K562 (cell line): ENCODE measurements around the gene BRAT1. TPM values are rescaled to one million over a fixed set of nuclear protein-coding genes. Genes with fewer than 3 reads are reported as not detected.
A peak's percentile ranks its signal among the peaks of the same experiment; 100 is the strongest.

Experiments used
- ATAC-seq: fragments of 200-7000 bp; cut with Tn5 transposase; 3 replicates; pipeline ENCODE4 v1.9.1; 2020; ENCODE audit warnings: moderate library complexity
- BruUV-seq: library from RNA; stranded (reverse); fragments of 400-500 nt; replicated peaks from 2 replicates; lab custom pipeline; 2021; lab: Mats Ljungman, UMichigan
- CTCF ChIA-PET: fragments of 300-600 bp; formaldehyde crosslinking; extraction: SDS; loops from one replicate; lab custom pipeline; 2021; ENCODE audit warnings: low intra/inter-chr PET ratio; lab: Yijun Ruan, JAX
- POLR2A ChIA-PET: fragments of 300-600, 350-650 bp; sonication (Branson Sonifier 250); formaldehyde crosslinking; extraction: SDS; loops from one replicate; lab custom pipeline; 2021; ENCODE audit warnings: antibody characterized with exemption, inconsistent platforms; lab: Yijun Ruan, JAX
- DNase-seq, 4 experiments: peaks; one replicate each; pipeline versions ENCODE4 v3.0.0 to v3.0.0-alpha.2; 2011 to 2018; ENCODE audit warnings: low spot score in 3 of 4, mixed read lengths in 3 of 4; ENCODE audit errors: extremely low read depth in 1 of 4
- FAIRE-seq: peaks from 2 replicates; lab custom pipeline; 2011; peaks lifted over from hg19 to GRCh38; lab: Jason Lieb, UNC
- H2AFZ ChIP-seq: 2 replicates; pipeline ENCODE4 v1.6.0; 2011; ENCODE audit warnings: low read depth, low read length, control low read depth, inconsistent platforms
- H3K27ac ChIP-seq: fragments of 200-600 bp; 3 replicates; pipeline ENCODE4 v1.8.0; 2011; ENCODE audit warnings: low read depth, mild to moderate bottlenecking, control low read depth, inconsistent platforms, low read length, moderate library complexity, mixed read lengths; ENCODE audit errors: extremely low read depth
- H3K27me3 ChIP-seq, 2 experiments: fragments of 300-600 bp in 1 of 2; 2 replicates in 1 of 2; 3 replicates in 1 of 2; pipeline versions ENCODE4 v1.6.0 to v1.8.0; 2011; ENCODE audit warnings: inconsistent platforms in 2 of 2, low read length in 2 of 2, mild to moderate bottlenecking in 1 of 2, mixed read lengths in 1 of 2, moderate library complexity in 1 of 2; ENCODE audit not compliant: control insufficient read depth in 2 of 2, insufficient read depth in 2 of 2
- H3K36me3 ChIP-seq: fragments of 300-600 bp; 3 replicates; pipeline ENCODE4 v1.8.0; 2011; ENCODE audit warnings: mild to moderate bottlenecking, low read length, inconsistent platforms; ENCODE audit not compliant: control insufficient read depth, insufficient read depth
- H3K4me1 ChIP-seq, 2 experiments: fragments of 200-600 bp in 1 of 2; replicated peaks in 1 of 2; 2 replicates in 1 of 2; 3 replicates in 1 of 2; pipeline versions ENCODE4 v1.5.1 to v1.8.0; 2011; ENCODE audit warnings: inconsistent platforms in 2 of 2, low read length in 2 of 2, mild to moderate bottlenecking in 1 of 2, mixed read lengths in 1 of 2, moderate library complexity in 1 of 2; ENCODE audit not compliant: control insufficient read depth in 2 of 2, insufficient read depth in 2 of 2
- H3K4me2 ChIP-seq: 2 replicates; pipeline ENCODE4 v1.6.1; 2011; ENCODE audit warnings: low read length, control low read depth, inconsistent platforms, mixed read lengths; ENCODE audit not compliant: insufficient read depth
- H3K4me3 ChIP-seq: fragments of 200-600 bp; sonication (generic), shearing (Covaris generic); 2 replicates; pipeline ENCODE4 v1.5.1; 2016; ENCODE audit warnings: control low read depth, inconsistent platforms
- H3K79me2 ChIP-seq: fragments of 200-600 bp; 3 replicates; pipeline ENCODE4 v1.8.0; 2011; ENCODE audit warnings: low read length, inconsistent platforms; ENCODE audit not compliant: control insufficient read depth, insufficient read depth
- H3K9ac ChIP-seq, 2 experiments: 2 replicates each; pipeline versions ENCODE4 v1.6.0 to v1.6.1; 2011; ENCODE audit warnings: low read depth in 2 of 2, low read length in 2 of 2, control low read depth in 1 of 2, inconsistent platforms in 1 of 2, mild to moderate bottlenecking in 1 of 2, mixed read lengths in 1 of 2; ENCODE audit not compliant: insufficient read depth in 1 of 2
- H3K9me1 ChIP-seq: one replicate; pipeline ENCODE4 v1.6.0; 2011; ENCODE audit warnings: inconsistent platforms, mild to moderate bottlenecking, low read length, moderate library complexity; ENCODE audit not compliant: control insufficient read depth, insufficient read depth
- H3K9me3 ChIP-seq: replicated peaks from 2 replicates; pipeline ENCODE4 v1.5.1; 2011; ENCODE audit warnings: low read depth, low read length, inconsistent platforms; ENCODE audit not compliant: control insufficient read depth, insufficient read depth
- H4K20me1 ChIP-seq: replicated peaks from 2 replicates; pipeline ENCODE4 v1.6.1; 2011; ENCODE audit warnings: low read length, inconsistent platforms, mixed read lengths; ENCODE audit not compliant: control insufficient read depth, insufficient read depth
- NCOA2 ChIP-seq, 2 experiments: fragments of 450-650 bp; IDR thresholded peaks; 2 replicates each; pipeline ENCODE4 v1.6.1; 2018; ENCODE audit warnings: mild to moderate bottlenecking in 2 of 2, moderate library complexity in 1 of 2; ENCODE audit not compliant: partially characterized antibody in 2 of 2
- PHF21A ChIP-seq: fragments of 450-650 bp; IDR thresholded peaks from 2 replicates; pipeline ENCODE4 v1.6.1; 2017; ENCODE audit warnings: low read depth, borderline replicate concordance
- RBBP5 ChIP-seq: fragments of 200-600 bp; sonication (generic); IDR thresholded peaks from 2 replicates; pipeline ENCODE4 v1.6.1; 2012; ENCODE audit warnings: borderline replicate concordance, mild to moderate bottlenecking, low read length, control low read depth, inconsistent platforms; ENCODE audit not compliant: insufficient read depth, poor library complexity, severe bottlenecking
- RFX7 ChIP-seq: fragments of 250-450 bp; sonication (Bioruptor Pico); IDR thresholded peaks from 2 replicates; pipeline ENCODE4 v1.5.1; 2021; ENCODE audit warnings: mild to moderate bottlenecking
- TFAM ChIP-seq: fragments of 250-450 bp; sonication (Bioruptor Pico); conservative IDR thresholded peaks from 2 replicates; pipeline ENCODE4 v1.5.0; 2021; ENCODE audit warnings: mild to moderate bottlenecking, moderate library complexity
- ZNF75A ChIP-seq: fragments of 450-650 bp; formaldehyde crosslinking; IDR thresholded peaks from 2 replicates; pipeline ENCODE4 v1.4.0; 2020; ENCODE audit warnings: mild to moderate bottlenecking
- WGBS: fragments of 100-300 bp; shearing (Covaris generic); methylation state at CpG from one replicate; pipeline ENCODE4 v1.1.6; 2016; ENCODE audit warnings: low coverage, mixed read lengths; ENCODE audit not compliant: insufficient coverage; ENCODE audit errors: missing lambda C conversion rate; 5-methylcytosine and 5-hydroxymethylcytosine counted together
- in situ Hi-C: fragments of 300-500 bp; cut with MboI; formaldehyde crosslinking; loops from 4 replicates; pipeline ENCODE4 v1.15.0; 2018; ENCODE audit warnings: inconsistent platforms, mixed read lengths
- intact Hi-C: fragments of 100-400 bp; cut with micrococcal nuclease; formaldehyde crosslinking; loops from 2 replicates; pipeline ENCODE4 v1.14.2; 2022
- polyA plus RNA-seq, 8 experiments: library from polyadenylated mRNA; depleted of rRNA in 4 of 8; stranded (reverse) in 5 of 8; unstranded in 3 of 8; fragments of >200 nt; fragmentation: Nextera tagmentation in 2 of 8; fragmentation: Illumina TruSeq in 1 of 8; extraction: Ambion mirVana in 2 of 8; extraction: Trizol in 1 of 8; gene quantifications; 2 replicates each; pipeline versions ENCODE4 v1.2.1 to v1.2.3, GENCODE V29; 2011 to 2014; ENCODE audit warnings: inconsistent platforms in 1 of 8, missing spikeins in 1 of 8
- total RNA-seq, 7 experiments: library from RNA; depleted of rRNA in 6 of 7; stranded (reverse); fragments of >200 nt in 6 of 7; fragmentation: Illumina TruSeq in 2 of 7; extraction: Trizol in 2 of 7; gene quantifications; 2 replicates each; pipeline versions ENCODE4 v1.2.1 to v1.2.3, GENCODE V29; 2011 to 2021; ENCODE audit warnings: low replicate concordance in 1 of 7
- TF ChIP-seq, protein P1 (sequence below): sonication (generic); formaldehyde crosslinking; IDR thresholded peaks from 2 replicates; pipeline ENCODE4 v1.8.1; 2023; ENCODE audit warnings: mild to moderate bottlenecking, missing genetic modification reagents, moderate library complexity
- TF ChIP-seq, protein P2 (sequence below): sonication (generic); formaldehyde crosslinking; IDR thresholded peaks from 2 replicates; pipeline ENCODE4 v1.8.1; 2023; ENCODE audit warnings: mild to moderate bottlenecking, missing genetic modification reagents

BRAT1 gene
- total and polyA plus RNA-seq, 9 of the 15 experiments (the other 6 are each of a cell fraction or from before 2014, with no cell fraction given), result 0.13 to 49.6 (median 10.5) TPM

DNA sequence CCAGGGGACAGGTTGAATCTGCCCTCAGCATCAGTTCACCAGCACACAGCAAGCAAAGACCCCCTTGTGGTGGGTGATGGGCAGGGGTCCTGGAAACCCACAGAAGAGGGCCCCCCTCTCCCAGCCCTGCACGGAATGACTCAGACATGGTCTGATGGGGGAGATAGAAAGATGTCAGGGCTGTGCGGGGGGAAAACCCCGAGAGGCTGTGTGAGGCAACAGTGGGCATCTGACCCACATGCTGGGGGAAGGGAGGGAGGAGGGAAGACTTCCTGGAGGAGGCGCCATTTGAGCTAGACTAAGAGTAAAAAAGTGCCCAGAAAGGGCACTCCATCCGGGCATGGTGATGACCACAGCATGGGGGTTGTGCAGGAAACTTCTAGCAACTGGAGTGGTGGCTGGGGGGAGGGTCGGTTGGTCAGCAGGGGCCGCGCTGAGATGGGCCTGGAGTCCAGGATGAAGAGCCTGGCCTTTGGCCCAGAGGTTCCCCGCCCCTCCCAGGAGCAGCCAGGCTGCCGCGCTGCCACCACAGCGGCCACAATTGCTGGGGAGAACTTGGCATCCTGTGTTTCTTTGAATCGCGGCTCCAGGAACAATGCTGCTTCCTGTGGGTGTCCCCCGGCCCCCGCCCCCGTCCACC, 33.3 kb downstream of the BRAT1 start (continued):
- TF ChIP-seq NCOA2 (IDR thresholded peaks at IDR 0.05; ENCODE audit: partially characterized antibody in 2 of 2), result no peak
- TF ChIP-seq RBBP5, result no peak
- no peak for TF ChIP-seq PHF21A
- TF ChIP-seq, protein P1, sequence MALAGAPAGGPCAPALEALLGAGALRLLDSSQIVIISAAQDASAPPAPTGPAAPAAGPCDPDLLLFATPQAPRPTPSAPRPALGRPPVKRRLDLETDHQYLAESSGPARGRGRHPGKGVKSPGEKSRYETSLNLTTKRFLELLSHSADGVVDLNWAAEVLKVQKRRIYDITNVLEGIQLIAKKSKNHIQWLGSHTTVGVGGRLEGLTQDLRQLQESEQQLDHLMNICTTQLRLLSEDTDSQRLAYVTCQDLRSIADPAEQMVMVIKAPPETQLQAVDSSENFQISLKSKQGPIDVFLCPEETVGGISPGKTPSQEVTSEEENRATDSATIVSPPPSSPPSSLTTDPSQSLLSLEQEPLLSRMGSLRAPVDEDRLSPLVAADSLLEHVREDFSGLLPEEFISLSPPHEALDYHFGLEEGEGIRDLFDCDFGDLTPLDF (CRISPR knock-in tag), result no peak
- no peak for TF ChIP-seq TFAM
- TF ChIP-seq RFX7 (CRISPR knock-in tag), result no peak

DNA sequence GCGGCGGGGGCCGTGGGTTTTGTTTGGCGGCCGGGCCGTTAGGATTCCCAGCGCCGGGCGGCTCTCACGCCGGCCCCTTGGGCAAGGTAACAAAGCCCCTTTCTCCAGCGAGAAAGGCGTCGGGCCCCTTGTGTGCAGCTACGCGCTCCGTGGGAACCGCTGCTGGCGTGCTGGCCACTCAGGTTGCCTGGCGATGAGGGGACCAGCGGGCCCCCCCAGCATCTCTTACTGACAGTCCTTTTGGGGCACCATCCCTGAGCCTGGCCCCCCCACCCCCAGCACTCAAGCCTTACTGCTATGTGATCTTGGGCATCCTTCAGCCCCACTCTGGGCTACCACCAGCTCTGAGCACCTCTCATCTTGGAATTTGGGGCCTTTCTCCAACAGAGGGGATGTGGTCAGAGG, 34.0 kb downstream of the BRAT1 start:
- no peaks in the 10 kb centered on the region for H3K9me3 ChIP-seq
- FAIRE-seq, result no peak
- ChIA-PET CTCF (no interaction called here), POLR2A (interaction anchor here (0.7 kb wide), 1 partner anchor 13 kb away, joined by 3 read pairs; no protein-coding TSS in a partner anchor)
- no peak for DNase-seq
- H3K79me2 ChIP-seq, result no peaks in the 10 kb centered on the region
- TF ChIP-seq, protein P2, sequence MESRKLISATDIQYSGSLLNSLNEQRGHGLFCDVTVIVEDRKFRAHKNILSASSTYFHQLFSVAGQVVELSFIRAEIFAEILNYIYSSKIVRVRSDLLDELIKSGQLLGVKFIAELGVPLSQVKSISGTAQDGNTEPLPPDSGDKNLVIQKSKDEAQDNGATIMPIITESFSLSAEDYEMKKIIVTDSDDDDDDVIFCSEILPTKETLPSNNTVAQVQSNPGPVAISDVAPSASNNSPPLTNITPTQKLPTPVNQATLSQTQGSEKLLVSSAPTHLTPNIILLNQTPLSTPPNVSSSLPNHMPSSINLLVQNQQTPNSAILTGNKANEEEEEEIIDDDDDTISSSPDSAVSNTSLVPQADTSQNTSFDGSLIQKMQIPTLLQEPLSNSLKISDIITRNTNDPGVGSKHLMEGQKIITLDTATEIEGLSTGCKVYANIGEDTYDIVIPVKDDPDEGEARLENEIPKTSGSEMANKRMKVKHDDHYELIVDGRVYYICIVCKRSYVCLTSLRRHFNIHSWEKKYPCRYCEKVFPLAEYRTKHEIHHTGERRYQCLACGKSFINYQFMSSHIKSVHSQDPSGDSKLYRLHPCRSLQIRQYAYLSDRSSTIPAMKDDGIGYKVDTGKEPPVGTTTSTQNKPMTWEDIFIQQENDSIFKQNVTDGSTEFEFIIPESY, result peak; percentile 74
- TF ChIP-seq ZNF75A, result no peak
- H3K9ac ChIP-seq, result no peak overlapping the region
- no peak overlapping the region for H3K27ac ChIP-seq
- no TSS peak for BruUV-seq
- peaks cover 0 to 89% of the 10 kb centered on the region in 2 experiments for H3K4me1 ChIP-seq
- no peaks in the 10 kb centered on the region for H3K36me3 ChIP-seq
- peaks cover 4% of the 10 kb centered on the region for H4K20me1 ChIP-seq
- intact Hi-C loops (no loop called here), in situ Hi-C loops (no loop called here)
- peaks cover 0 to 23% of the 10 kb centered on the region in 2 experiments; a peak in 2 of 5 replicates for H3K27me3 ChIP-seq
- H2AFZ ChIP-seq, result no peak overlapping the region
- H3K9me1 ChIP-seq, result no peaks in the 10 kb centered on the region
- ATAC-seq, result no peak
- no peak overlapping the region for H3K4me3 ChIP-seq
- WGBS, result 25% methylated on average over 7 of the region's 21 CpGs
- no peak overlapping the region for H3K4me2 ChIP-seq
